HG02943 (cell line): ENCODE results near the gene LMBRD2.
"Not testable (repeated sequence)": the region's sequence is repeated elsewhere in the genome, so short reads cannot be mapped to it uniquely, and the experiment has no call there.

Experiments
- ATAC-seq: cut with Tn5 transposase; IDR thresholded peaks from one replicate; pipeline ENCODE4 v1.9.1; 2021; ENCODE audit warnings: mild to moderate bottlenecking, low read depth, moderate library complexity; ENCODE audit not compliant: unreplicated experiment

LMBRD2 gene

DNA sequence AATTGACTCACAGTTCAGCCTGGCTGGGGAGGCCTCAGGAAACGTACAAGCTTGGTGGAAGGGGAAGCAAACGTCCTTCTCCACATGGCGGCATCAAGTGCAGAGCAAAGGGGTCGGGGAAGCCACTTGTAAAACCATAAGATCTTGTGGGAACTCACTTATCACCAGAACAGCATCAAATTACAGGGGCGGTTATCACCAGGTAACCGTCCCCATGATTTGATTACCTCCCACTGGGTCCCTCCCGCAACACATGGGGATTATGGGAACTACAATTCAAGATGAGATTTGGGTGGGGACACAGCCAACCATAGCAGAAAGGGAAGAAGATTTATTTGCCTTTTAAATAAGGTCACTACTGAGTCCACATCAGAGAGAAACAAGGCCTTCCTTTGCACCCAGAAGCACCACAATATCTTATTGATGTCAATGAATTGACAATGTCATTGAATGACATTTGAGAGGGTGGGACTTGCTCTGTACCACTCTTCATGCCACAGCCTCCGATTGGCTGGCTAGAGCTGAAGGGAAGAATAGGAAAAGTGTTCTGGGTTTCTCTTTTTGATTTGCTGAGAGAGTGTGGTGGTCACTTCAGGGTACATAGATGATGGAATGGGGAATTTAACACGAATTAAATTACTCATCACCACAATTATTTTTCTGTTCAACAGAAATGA, 11.3 kb upstream of the LMBRD2 start:
- no peak for ATAC-seq

DNA sequence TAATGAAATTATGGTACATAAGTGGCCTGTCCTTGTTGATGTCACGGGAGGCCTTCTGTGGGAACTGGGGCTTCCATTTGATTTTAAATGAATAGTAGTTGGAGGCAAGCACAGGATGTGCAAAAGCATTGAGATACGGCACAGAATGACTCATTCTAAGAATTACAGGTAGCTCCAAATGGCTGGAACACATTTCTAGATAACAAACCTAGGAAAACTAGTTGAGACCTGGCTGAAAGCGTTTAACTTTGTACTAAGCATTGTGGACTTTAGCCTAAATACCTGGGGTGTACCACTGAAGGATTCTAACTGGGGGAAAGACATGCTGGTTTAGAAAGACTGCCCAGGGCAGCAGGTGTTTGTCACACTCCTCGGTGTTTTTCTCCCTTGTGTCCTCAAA, 9.7 kb upstream of the LMBRD2 start:
- ATAC-seq, result no peak

DNA sequence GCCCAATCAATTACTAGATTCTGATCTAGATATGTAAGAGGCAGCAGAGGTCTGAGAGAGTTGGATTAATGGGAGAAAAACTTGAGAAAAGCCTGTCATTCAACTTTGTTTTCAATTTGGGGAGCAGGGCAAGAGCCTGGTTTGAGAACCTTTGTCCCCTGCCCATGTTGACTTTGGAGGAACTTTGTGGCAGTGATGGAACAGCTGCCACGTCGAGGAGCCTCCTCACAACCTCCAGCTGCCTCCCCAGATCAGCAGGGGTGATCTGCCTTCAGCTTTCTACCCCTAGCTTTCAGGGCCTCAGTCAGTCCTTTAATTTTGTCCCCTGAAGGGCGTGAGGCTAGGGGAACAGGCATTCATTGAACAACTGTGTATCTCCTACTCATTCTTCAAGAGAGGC, 8.9 kb upstream of the LMBRD2 start:
- ATAC-seq, result no peak

DNA sequence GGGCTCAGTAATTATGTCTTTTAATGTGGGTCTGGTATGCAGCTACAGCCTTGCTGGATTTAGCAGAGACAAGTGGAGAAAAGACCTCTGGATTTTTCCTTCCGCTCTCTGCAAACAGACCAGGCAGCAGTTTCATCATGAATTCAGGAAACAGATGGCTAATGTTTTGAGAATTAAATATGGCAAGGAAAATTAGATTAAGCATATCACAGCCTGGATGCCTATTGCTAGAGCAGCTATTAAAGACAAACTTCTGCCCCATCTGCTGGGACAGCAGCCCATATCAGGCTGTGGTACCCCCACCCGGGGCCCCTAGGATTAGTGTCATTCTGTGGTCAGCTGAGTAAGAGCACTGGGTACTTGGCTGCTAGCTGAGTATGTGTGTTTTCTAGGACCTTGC, 6.5 kb upstream of the LMBRD2 start:
- ATAC-seq, result no peak

DNA sequence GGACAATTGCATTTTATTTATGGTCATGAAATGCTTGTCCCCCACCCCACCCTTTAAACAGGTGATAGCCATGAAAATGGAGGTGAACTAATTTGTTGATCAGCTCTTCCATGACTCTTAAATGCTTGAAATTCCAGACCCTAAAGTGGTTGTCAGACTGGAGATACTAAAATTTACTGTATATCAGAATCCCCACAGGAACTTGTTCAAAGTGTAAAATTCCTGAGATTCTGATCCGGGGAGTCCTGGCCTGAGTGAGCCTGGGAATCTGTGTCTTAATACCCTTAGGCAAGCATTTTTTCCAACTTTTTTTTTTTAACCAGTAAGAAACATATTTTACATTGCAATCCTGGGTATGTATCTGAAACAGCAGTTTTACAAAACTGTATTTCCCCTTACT, 4.9 kb upstream of the LMBRD2 start:
- ATAC-seq, result no peak

DNA sequence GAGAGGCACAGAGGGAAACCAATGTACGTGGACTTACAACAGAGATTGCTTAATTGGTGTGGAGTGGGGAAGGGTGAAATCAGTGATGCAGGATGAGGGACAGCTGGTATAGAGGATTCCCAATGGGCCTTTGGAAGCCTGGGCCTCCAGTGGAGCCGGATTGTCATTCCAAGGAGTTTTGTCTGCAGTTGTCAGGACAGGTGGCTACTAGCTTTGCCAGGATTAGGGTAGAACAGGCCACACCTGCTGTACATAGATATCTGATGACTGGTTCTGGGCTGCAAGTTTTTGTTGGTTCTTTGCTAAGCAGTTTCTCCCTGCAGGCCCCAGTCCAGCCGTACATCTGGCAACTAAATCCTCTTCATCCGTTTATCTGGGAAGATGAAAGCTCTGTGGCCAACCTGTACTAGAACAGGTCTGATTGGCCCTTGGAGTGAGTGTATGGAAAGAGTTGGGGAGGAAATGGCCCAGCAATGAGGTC, 4.5 kb upstream of the LMBRD2 start:
- ATAC-seq, result no peak

DNA sequence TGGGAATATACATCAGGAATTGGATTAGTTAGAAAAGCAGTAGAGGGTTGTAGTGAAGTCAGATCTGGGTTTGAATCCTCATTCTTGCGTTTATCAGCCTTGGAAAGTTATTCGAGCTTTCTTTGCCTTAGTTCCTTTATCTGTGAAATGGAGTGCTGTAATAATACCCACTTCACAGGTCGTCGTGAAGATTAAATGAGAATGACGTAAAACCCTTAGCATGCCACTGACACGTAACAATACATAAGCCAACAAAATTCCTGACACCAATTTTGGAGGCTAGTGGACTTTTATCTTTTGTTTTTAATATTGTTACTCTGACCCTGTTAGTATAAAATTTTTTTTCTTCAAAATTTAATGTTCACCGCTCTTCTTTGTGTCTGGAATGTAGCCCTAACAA, 3.6 kb upstream of the LMBRD2 start:
- ATAC-seq, result no peak

DNA sequence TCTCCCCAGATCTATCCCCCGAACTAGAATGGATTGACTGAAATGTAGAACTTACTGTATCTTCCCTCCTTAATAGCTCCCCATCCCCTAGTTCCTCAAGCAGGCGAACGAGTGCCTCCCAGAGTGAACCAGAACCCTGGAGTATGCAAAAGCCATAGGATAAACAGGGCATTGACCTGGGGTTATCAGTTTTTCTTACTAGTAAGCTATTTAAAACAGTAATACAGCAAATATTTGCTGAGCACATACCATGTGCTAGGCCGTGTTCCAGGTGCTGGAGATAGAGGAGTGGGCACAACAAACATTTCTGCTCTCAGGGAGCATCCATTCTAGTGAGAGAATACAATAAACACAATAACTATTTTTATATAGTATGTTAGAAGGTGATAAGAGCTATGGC, 2.0 kb upstream of the LMBRD2 start:
- no peak for ATAC-seq

DNA sequence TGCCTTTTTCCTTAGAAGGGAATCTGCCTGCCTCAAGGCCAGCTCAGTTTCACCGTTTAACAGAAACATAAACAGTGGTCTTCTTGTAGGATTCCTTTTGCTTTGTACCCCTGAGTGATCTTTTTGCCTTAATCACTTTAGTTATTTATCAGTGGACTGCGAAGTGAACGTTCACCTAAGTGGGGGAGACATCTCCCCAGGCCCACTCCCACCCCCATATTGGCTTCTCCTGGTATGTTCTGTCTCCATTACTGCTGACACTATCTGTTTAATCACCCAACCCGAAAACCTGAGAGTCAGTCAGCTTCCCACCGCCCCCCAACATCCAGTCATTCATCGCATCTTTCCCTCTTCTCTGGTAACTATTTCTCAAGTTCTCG, 1.6 kb upstream of the LMBRD2 start:
- ATAC-seq, result no peak

DNA sequence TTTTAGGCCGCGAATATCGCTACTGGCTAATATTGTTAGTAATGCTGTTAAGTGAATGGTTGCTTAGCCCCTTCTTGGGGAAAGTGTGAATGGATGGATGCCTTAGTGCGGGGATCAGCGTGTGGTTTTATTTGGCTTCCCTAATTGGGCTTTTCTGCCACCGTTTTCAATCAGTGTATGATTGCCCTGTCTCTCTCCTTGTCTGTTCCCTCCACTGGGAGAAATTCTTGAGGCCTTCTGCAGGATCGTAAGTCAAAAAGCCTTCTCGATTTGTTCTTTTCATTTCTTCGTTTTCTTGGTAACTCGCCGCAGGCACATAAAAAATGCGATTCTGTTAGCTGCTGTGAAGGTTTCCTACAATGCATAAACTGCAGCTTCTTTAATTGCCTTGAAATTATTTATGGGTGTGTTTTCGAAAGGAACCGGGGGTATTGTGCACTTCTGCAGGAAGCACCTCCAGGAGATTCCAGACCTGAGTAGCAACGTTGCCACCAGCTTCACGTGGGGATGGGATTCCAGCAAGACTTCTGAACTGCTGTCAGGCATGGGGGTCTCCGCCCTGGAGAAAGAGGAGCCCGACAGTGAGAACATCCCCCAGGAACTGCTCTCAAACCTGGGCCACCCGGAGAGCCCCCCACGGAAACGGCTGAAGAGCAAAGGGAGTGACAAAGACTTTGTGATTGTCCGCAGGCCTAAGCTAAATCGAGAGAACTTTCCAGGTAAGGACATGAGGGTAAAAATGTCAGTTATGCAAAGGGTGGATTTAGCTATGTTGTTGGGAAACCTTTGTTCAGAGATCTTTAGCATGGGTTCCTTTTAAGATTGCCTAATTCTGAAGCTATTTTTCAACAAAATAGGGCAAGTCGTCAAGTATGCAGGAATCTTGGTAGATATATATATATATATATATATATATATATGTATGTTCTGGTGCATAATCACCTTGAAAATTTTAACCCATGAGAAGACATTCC, 924 bp upstream of the LMBRD2 start:
- ATAC-seq, result peak; percentile 1

DNA sequence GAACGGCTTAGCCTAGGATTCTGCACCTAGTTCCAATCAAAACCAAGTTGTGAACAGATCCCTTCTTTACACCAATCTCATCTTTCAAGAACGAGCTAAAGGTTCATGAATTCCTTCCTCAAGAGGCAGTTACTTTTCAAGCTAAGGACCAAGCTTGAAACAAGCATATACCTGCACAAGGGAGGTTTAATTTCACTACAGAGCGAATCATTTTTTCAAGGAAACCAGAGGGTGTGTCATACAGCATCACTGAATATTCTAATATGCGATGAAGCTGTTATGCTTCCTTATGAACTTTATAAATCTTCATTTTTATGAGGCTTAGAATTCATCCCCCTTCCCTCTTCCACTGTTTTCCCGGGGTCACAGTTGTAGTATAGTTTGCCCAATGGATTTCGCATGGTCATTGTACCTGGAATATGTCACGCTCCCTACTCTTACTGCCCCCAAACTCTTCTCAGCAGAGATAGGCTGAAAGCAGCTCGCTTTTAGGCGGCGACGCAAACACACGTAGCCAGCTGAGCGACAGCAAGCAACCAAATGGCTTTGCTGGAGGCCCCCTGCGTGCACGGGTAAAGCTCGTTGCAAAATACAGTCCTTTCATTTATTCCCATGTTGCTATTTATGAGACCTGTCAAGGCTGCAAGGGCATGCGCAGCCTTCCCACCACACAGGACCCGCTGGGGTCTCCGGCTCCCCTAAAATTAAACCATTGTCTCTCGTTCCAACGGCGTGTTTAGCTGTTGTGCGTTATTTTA, 832 bp downstream of the LMBRD2 start:
- peak; percentile 20 for ATAC-seq

DNA sequence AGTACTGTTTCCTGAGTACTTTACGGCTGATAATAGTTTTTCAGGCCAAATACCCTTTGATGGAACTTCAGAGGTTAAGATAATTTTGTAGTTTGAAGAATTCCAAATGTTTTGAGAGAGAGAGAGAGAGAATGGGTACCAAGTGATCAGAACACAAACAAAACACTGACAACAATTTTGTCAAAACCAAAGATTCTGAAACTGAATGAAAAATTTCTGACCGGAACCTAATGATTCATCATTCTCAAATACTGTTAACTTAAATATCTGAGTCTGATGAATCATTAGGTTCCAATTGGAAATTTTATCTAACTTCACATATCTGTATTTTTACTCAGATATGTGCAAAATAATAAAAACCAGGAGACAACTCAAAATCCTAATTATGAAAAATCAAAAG, 4.0 kb downstream of the LMBRD2 start:
- ATAC-seq, result no peak

DNA sequence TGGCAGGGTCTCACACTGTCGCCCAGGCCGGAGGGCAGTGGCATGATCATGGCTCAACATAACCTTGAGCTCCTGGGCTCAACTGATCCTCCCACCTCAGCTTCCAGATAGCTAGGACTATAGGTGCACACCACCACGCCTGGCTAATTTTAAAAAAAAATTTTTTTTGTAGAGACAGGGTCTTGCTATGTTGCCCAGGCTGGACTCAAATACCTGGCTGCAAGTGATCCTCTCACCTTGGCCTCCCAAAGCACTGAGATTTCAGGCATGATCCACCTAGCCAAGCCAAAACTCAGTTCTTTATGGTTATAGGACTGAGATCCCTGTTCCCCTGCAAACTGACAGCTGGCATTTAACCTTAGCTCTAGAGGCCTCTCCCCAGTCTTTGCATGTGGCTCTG, 5.3 kb downstream of the LMBRD2 start:
- no peak for ATAC-seq

DNA sequence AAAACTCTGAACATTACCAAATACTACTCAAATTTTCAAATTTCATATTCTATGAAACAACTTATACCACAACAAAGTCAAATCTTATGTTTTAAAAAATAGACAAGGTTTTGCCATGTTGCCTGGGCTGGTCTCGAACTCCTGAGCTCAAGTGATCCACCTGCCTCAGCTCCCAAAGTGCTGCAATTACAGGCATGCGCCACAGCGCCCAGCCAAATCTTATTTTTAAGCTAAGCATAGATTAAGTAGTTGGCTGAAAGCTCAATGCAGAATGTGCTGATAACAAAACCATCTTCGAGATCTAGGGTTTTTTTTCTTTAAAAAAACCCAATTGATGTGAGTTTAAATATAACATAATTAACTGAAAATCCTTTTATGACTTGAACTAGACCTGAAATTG, 6.4 kb downstream of the LMBRD2 start:
- ATAC-seq, result no peak

DNA sequence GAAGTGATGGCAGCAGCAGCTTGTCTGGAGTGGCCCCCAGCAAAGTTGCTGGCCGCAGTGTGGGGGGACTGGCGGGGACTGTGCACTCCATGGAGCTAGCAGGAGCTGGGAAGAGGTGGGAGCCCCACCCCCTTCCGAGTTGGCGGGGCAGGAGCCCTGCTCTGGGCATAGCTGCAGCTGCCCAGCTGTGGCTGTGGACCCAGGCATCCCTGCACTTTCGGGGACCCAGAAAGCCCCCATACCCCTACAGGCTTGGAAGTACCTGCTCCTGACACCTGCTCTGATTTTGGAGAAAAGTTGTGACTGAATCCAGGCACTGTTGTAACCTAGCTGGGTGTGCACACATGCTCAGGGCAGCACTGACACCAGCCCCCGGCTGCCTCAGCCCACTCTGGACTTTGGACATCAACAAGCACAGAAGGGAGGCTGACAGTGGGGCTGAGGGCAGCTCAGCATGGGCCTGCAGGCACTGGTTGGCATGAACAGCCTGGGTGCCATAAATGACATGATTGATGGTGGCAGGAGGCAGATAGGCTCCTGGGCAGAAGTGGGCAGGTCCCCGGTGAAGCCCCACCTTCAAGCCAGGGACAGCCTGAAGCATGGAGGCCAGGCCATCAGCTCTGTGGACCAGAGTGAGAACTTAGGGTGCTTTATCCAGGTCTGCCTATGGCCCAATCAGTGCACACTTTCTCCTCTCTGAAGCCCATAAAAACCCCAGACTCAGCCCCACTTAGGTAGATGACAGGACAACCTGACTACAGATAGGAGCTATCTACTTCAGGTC, 12.6 kb downstream of the LMBRD2 start:
- no peak for ATAC-seq

DNA sequence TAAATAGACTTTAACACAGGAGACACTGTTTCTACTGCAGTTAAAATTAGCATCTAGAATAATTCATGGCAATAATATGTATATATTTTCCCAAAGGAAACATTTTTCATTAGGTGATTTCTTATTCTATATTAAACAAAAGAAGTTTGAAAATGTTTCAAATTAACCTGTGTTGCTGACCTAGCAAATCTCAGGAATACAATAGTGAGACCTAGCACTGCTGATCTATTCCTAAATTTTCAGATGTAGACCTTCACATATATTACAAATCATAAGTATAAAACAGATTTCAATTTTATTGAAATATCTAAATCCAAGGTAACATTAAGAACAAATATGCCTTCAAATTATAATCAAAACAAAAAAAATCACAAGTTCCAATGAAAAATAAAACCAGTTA, 15.1 kb downstream of the LMBRD2 start:
- no peak for ATAC-seq

DNA sequence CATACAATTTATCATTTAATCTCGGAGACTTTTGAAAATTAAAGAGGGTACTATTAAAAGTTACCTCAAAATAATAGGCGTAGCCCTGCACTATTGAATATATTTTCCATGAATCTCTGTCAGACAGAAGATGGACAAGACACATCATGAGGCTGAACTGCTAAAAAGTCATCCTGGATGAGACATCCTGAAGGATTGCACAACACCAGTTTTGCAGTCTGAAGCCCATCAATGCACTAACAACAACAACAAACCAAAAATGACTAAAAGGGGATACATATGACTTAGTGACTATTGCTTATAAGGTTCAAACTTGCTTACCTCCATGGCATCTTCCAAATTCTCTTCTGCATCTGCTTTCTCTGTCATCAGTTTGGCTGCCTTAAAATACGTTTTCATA, 15.7 kb downstream of the LMBRD2 start:
- ATAC-seq, result no peak

DNA sequence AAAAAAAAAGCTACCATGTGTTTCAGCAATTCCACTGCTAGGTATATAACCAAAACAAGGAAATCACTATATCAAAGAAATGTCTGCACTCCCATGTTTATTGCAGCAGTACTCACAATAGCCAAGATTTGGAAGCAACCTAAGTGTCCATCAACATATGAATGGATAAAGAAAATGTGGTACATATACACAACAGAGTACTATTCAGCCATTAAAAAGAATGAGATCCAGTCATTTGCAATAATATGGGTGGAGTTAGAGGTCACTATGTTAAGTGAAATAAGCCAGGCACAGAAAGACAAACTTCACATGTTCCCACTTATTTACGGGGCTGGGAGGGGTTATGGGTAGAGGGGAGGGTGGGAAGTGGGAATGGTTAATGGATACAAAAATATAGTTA, 18.7 kb downstream of the LMBRD2 start:
- not testable (repeated sequence) for ATAC-seq

DNA sequence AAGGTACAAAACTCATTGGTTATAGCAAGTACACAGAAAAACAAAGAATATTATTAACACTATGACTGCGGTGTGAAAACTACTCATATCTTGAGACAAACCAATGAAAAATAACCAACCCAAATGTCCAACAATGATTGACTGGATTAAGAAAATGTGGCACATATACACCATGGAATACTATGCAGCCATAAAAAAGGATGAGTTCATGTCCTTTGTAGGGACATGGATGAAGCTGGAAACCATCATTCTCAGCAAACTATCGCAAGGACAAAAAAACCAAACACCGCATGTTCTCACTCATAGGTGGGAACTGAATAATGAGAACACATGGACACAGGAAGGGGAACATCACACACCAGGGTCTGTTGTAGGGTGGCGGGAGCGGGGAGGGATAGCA, 22.0 kb downstream of the LMBRD2 start:
- ATAC-seq, result not testable (repeated sequence)

DNA sequence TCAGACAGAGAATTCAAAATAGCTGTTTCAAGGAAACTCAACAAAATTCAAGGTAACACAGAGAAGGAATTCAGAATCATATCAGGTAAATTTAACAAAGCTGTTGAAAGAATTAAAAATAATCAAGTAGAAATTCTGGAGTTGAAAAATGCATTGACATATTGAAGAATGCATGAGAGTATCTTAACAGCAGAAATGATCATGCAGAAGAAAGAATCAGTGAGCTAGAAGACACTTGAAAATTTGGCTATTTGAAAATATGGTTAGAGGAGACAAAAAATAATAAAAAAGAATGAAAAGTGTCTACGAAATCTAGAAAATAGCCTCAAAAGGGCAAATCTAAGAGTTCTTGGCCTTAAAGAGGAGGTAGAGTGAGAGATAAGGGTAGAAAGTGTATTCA, 22.9 kb downstream of the LMBRD2 start:
- no peak for ATAC-seq
